B cell (primary cell): ENCODE results near the gene DCP2. TPM values are rescaled to one million over a fixed set of nuclear protein-coding genes. Genes with fewer than 3 reads are reported as not detected.

Experiments used
- ATAC-seq: fragments of 200-7000 bp; cut with Tn5 transposase; one replicate; pipeline ENCODE4 v1.10.0; 2021; ENCODE audit warnings: low read depth, mild to moderate bottlenecking, moderate number of reproducible peaks, moderate library complexity
- CTCF ChIA-PET: fragments of 350-600 bp; sonication (Branson Sonifier 250); formaldehyde crosslinking; loops from one replicate; lab custom pipeline; 2021; ENCODE audit warnings: antibody characterized with exemption, inconsistent platforms; lab: Charles Lee
- POLR2A ChIA-PET: fragments of 350-600 bp; sonication (Branson Sonifier 250); formaldehyde crosslinking; loops from one replicate; lab custom pipeline; 2021; ENCODE audit warnings: antibody characterized with exemption; lab: Charles Lee
- DNase-seq: peaks from one replicate; pipeline ENCODE4 v3.0.0; 2013
- H2AFZ ChIP-seq: 2 replicates; pipeline ENCODE4 v1.6.1; 2012; ENCODE audit warnings: mild to moderate bottlenecking, low read depth, low read length; ENCODE audit not compliant: insufficient read depth, poor library complexity, severe bottlenecking
- H3K27ac ChIP-seq, 2 donors: 1 replicate in 1 of 2; 2 replicates in 1 of 2; pipeline ENCODE4 v1.5.1; 2012 to 2013; ENCODE audit warnings: low read length in 2 of 2, mild to moderate bottlenecking in 2 of 2, moderate library complexity in 1 of 2
- H3K27me3 ChIP-seq, 4 experiments: fragments of 200-600 bp in 1 of 4; sonication (generic) in 1 of 4; replicated peaks in 1 of 4; 1 replicate in 2 of 4; 2 replicates in 2 of 4; pipeline versions ENCODE4 v1.6.1 to v1.7.0; 2013 to 2016; ENCODE audit warnings: low read length in 3 of 4, mild to moderate bottlenecking in 2 of 4, mixed read lengths in 1 of 4, moderate library complexity in 1 of 4; ENCODE audit not compliant: insufficient read depth in 4 of 4, control insufficient read depth in 3 of 4; ENCODE audit errors: control extremely low read depth in 1 of 4
- H3K36me3 ChIP-seq, 2 experiments: replicated peaks in 1 of 2; 1 replicate in 1 of 2; 2 replicates in 1 of 2; pipeline versions ENCODE4 v1.6.1 to v1.7.1; 2013; ENCODE audit warnings: low read length in 1 of 2; ENCODE audit not compliant: insufficient read depth in 2 of 2, control insufficient read depth in 1 of 2; ENCODE audit errors: control extremely low read depth in 1 of 2, extremely low read depth in 1 of 2
- H3K4me1 ChIP-seq, 2 donors: fragments of 200-600 bp in 1 of 2; sonication (generic) in 1 of 2; 1 replicate in 1 of 2; 2 replicates in 1 of 2; pipeline versions ENCODE4 v1.5.1 to v1.6.1; 2013 to 2017; ENCODE audit warnings: low read length in 2 of 2; ENCODE audit not compliant: control insufficient read depth in 2 of 2, insufficient read depth in 2 of 2
- H3K4me2 ChIP-seq: replicated peaks from 2 replicates; pipeline ENCODE3; 2012; ENCODE audit warnings: mild to moderate bottlenecking, low read depth, low read length; ENCODE audit not compliant: poor library complexity, severe bottlenecking
- H3K4me3 ChIP-seq, 5 experiments: fragments of 200-600 bp in 1 of 5; sonication (generic) in 1 of 5; 1 replicate in 3 of 5; 2 replicates in 2 of 5; pipeline versions ENCODE4 v1.5.1 to v1.7.0; 2011 to 2016; ENCODE audit warnings: low read length in 4 of 5, mild to moderate bottlenecking in 4 of 5, low read depth in 2 of 5, control low read depth in 1 of 5, moderate library complexity in 1 of 5; ENCODE audit not compliant: insufficient read depth in 1 of 5; ENCODE audit errors: control extremely low read depth in 1 of 5, extremely low read depth in 1 of 5
- H3K79me2 ChIP-seq: fragments of 200-600 bp; sonication (generic); one replicate; pipeline ENCODE4 v1.6.0; 2016; ENCODE audit warnings: low read length; ENCODE audit not compliant: control insufficient read depth, insufficient read depth
- H3K9ac ChIP-seq: fragments of 200-600 bp; sonication (generic); 2 replicates; pipeline ENCODE4 v1.6.1; 2017; ENCODE audit warnings: mild to moderate bottlenecking, low read length, moderate library complexity
- H3K9me3 ChIP-seq, 3 donors: one replicate each; pipeline versions ENCODE4 v1.6.1 to v1.7.1; 2013; ENCODE audit warnings: low read length in 2 of 3; ENCODE audit not compliant: control insufficient read depth in 2 of 3, insufficient read depth in 1 of 3; ENCODE audit errors: control extremely low read depth in 1 of 3
- H4K20me1 ChIP-seq: 2 replicates; pipeline ENCODE4 v1.6.0; 2012; ENCODE audit warnings: mild to moderate bottlenecking, low read length; ENCODE audit not compliant: insufficient read depth, control insufficient read depth, poor library complexity, severe bottlenecking
- H3K27ac Mint-ChIP-seq: one replicate; pipeline ENCODE4 v1.8.0; 2021; ENCODE audit warnings: mixed read lengths
- H3K27me3 Mint-ChIP-seq: one replicate; pipeline ENCODE4 v1.8.0; 2021; ENCODE audit warnings: mixed read lengths
- H3K4me1 Mint-ChIP-seq: one replicate; pipeline ENCODE4 v1.8.0; 2021; ENCODE audit warnings: mixed read lengths
- H3K4me3 Mint-ChIP-seq: one replicate; pipeline ENCODE4 v1.8.0; 2021; ENCODE audit warnings: mixed read lengths
- H3K9me3 Mint-ChIP-seq: one replicate; pipeline ENCODE4 v1.8.0; 2022; ENCODE audit warnings: mixed read lengths; ENCODE audit not compliant: insufficient read depth
- EZH2 ChIP-seq: IDR thresholded peaks from 2 replicates; pipeline ENCODE4 v1.6.1; 2012; ENCODE audit warnings: borderline replicate concordance, low read depth, mild to moderate bottlenecking, moderate library complexity, low read length; ENCODE audit not compliant: insufficient read depth, poor library complexity, severe bottlenecking
- WGBS: methylation state at CpG from one replicate; pipeline ENCODE4 v1.1.5; 2013; ENCODE audit warnings: missing lambda C conversion rate; ENCODE audit not compliant: insufficient coverage; 5-methylcytosine and 5-hydroxymethylcytosine counted together
- intact Hi-C: fragments of 100-400 bp; cut with micrococcal nuclease; formaldehyde crosslinking; loops from one replicate; pipeline ENCODE4 v1.10.0; 2022
- polyA plus RNA-seq: library from polyadenylated mRNA; depleted of rRNA; stranded (reverse); fragments of >200 nt; gene quantifications from 2 replicates; pipeline ENCODE4 v1.2.3, GENCODE V29; 2012
- total RNA-seq, 2 donors: library from RNA; stranded (reverse); fragments of 120-200 nt in 1 of 2; gene quantifications; 1 replicate in 1 of 2; 2 replicates in 1 of 2; pipeline versions ENCODE4 v1.2.3 to v1.2.4, GENCODE V29; 2013 to 2022
- TF ChIP-seq, protein P1 (sequence below): fragments of 200-600 bp; IDR thresholded peaks from one replicate; pipeline ENCODE4 v1.8.0; 2022; ENCODE audit warnings: antibody characterized with exemption, mild to moderate bottlenecking

Gene DCP2
- total and polyA plus RNA-seq, 2 donors (not counting 1 experiment from before 2014, with no cell fraction given), result 17.9 to 73.1 TPM

DNA sequence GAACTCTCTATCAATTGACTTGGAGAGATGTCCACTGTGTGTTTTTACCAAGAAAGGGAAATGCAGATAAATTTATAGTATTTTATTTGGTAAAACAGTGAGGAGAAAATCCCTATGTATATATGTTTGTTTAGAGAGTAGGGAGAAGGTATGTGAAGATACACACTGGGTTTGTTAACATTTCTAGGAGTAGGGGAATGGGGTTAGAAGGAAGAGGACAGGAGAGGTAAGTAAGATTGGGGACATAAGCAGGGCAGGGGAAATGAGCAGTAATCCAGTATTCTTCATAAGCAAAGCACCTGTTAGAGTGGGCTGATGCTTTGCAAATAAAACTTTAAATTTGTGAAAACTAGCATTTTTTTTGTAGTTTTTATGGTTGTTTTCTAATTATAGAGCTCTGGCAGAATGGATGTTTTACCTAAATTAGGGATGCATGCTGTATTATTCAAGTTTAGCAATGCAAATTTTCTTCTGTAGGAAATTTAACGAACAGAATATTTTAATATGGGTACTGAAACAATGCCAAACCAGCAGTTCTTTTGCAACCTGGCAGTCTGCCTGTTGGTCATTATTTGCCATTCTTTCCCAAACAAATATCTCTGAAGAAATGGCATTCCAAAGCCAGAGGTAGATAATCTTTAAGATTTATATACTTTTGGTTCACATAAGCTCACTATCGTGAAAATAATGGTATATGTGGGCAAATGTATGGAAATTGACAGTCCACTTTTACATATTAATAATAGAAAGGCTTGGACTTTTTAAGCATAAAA is 19.4 kb upstream of the DCP2 start:
- no peak overlapping the region for H3K4me2 ChIP-seq

More for the DNA sequence above, 19.4 kb upstream of the DCP2 start:
- H3K27ac Mint-ChIP-seq, result no peak overlapping the region
- no peak overlapping the region for H3K4me3 Mint-ChIP-seq
- no peak overlapping the region for H3K4me3 ChIP-seq
- H3K27me3 Mint-ChIP-seq, result no peaks in the 10 kb centered on the region
- intact Hi-C loops, result no loop called here
- no peaks in the 10 kb centered on the region for H3K9me3 Mint-ChIP-seq
- CTCF ChIA-PET, result interaction anchor here (0.7 kb wide), 1 partner anchor 404 kb away, joined by 4 read pairs; no protein-coding TSS in a partner anchor
- H3K36me3 ChIP-seq, result no peaks in the 10 kb centered on the region
- peaks cover 10% of the 10 kb centered on the region for H3K4me1 Mint-ChIP-seq
- H3K27me3 ChIP-seq, result no peaks in the 10 kb centered on the region
- H2AFZ ChIP-seq, result no peak overlapping the region
- no peaks in the 10 kb centered on the region for H4K20me1 ChIP-seq
- no CpG with 5 or more reads among the region's 2 CpGs for WGBS
- no peaks in the 10 kb centered on the region for H3K9me3 ChIP-seq
- no peaks in the 10 kb centered on the region for H3K79me2 ChIP-seq
- H3K4me1 ChIP-seq, result no peaks in the 10 kb centered on the region
- POLR2A ChIA-PET, result no interaction called here
- no peak for ATAC-seq
- H3K9ac ChIP-seq, result no peak overlapping the region
- no peak overlapping the region for H3K27ac ChIP-seq
- no peak for DNase-seq
- no peak for TF ChIP-seq EZH2
- TF ChIP-seq, protein P1, sequence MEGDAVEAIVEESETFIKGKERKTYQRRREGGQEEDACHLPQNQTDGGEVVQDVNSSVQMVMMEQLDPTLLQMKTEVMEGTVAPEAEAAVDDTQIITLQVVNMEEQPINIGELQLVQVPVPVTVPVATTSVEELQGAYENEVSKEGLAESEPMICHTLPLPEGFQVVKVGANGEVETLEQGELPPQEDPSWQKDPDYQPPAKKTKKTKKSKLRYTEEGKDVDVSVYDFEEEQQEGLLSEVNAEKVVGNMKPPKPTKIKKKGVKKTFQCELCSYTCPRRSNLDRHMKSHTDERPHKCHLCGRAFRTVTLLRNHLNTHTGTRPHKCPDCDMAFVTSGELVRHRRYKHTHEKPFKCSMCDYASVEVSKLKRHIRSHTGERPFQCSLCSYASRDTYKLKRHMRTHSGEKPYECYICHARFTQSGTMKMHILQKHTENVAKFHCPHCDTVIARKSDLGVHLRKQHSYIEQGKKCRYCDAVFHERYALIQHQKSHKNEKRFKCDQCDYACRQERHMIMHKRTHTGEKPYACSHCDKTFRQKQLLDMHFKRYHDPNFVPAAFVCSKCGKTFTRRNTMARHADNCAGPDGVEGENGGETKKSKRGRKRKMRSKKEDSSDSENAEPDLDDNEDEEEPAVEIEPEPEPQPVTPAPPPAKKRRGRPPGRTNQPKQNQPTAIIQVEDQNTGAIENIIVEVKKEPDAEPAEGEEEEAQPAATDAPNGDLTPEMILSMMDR, result no peak
